ENCODE measurements around the gene SEMA5A.

DNA sequence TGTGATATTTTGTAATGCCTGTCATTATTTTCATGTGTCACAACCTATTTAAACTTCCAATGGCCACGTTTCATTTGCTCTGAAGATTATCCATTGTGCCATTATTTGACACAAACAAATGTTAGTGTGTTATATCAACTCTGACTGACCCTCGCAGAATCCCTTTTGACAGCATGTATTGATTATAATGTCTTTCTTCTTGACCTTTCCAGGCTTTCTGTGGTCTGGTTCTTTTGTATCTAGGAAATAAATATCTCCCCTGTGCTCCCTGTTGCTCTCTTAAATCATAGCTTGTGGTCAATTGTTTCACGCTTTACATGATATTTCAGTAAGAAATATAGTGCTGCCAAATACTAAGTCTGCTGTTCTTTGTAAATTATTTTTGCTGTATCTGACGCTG lies 442.6 kb downstream of the SEMA5A start:
- TF ChIP-seq CTCF (IDR thresholded peaks at IDR 0.05) (no peak), EZH2phosphoT487 (IDR thresholded peaks at IDR 0.05) (no peak), EZH2 (IDR thresholded peaks at IDR 0.05) (no peak)
